LHCN-M2 (cell line): Measurements from ENCODE around the gene GSTO2. TPM values are rescaled to one million over a fixed set of nuclear protein-coding genes. Genes with fewer than 3 reads are reported as not detected.
A peak's percentile ranks its signal among the peaks of the same experiment; 100 is the strongest.
"Not testable (repeated sequence)": the region's sequence is repeated elsewhere in the genome, so short reads cannot be mapped to it uniquely, and the experiment has no call there.

Experiments
- DNase-seq: peaks from one replicate; pipeline ENCODE4 v3.0.0-alpha.2; 2012; ENCODE audit warnings: low read depth
- polyA plus RNA-seq: library from polyadenylated mRNA; unstranded; fragments of >200 nt; gene quantifications from one replicate; pipeline ENCODE4 v1.2.1, GENCODE V29; 2012; ENCODE audit warnings: missing spikeins
- total RNA-seq: library from RNA; depleted of rRNA; stranded (reverse); fragments of >200 nt; gene quantifications from 2 replicates; pipeline ENCODE4 v1.2.3, GENCODE V29; 2014; rRNA removed

The GSTO2 gene
- total RNA-seq: 0.38 and 0.46 TPM in 2 replicates
- 0.34 TPM for polyA plus RNA-seq

- no peak for DNase-seq
Measured at GRCh38 chr10:104268713-104269645, at the start of gene GSTO2. GSTO2 (plus strand) TSS chr10:104269184; CDS start chr10:104274916, 5,732 bp downstream.

- no peak for DNase-seq
Measured at GRCh38 chr10:104220522-104220921, 48.5 kb upstream of the GSTO2 start.

DNA sequence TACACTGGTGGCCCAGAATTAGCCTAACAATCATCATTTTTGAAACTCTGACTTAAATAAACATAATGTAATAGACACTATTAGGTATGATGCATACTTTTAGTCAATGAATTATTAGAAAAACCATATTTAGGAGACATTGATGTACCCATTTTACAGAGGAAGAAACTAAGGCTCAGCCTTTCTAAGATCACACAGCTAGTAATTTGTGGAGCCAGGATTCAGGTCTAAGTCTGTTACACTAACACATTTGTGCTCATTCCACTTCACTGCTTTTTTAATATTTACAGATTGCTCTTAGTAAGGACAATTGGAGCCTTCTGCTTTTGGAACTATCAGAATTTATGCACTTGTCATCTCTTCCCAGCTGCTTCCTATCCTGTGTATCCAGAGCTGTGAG, 45.7 kb upstream of the GSTO2 start:
- DNase-seq: no peak

- DNase-seq: no peak
Measured at GRCh38 chr10:104230490-104230889, 38.5 kb upstream of the GSTO2 start.

GRCh38 chr10:104231784-104232612, 37.0 kb upstream of the GSTO2 start, which contains the start of gene CFAP43:
CFAP43 (minus strand) TSS chr10:104232364; CDS start chr10:104232246, 118 bp downstream.
- DNase-seq: peak; percentile 92

- DNase-seq: no peak
Measured at GRCh38 chr10:104232613-104233102, 36.3 kb upstream of the GSTO2 start.

GRCh38 chr10:104233817-104234216, 35.2 kb upstream of the GSTO2 start:
- DNase-seq: no peak

- DNase-seq: no peak
Measured at GRCh38 chr10:104234934-104235333, 34.0 kb upstream of the GSTO2 start.

DNA sequence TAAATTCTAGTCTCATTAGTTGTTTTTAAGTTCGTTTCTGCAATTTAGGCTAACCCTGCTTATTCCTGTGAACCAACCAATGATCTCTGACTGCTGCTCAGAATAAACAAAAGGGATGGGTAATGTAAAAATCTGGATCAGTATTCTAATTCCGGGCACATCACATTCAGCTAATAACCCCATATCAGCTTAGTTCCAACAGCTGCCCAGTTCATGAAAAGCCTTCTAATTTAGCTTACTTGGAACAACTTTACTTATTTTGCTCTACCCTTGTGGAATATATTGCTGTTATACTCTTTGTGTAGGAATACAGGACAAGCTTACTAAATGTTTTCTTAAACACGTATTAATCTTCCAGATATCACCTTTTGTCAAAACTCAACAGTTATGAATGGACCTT, 33.2 kb upstream of the GSTO2 start:
- no peak for DNase-seq

GRCh38 chr10:104240078-104240477, 28.9 kb upstream of the GSTO2 start:
- DNase-seq: no peak

DNA sequence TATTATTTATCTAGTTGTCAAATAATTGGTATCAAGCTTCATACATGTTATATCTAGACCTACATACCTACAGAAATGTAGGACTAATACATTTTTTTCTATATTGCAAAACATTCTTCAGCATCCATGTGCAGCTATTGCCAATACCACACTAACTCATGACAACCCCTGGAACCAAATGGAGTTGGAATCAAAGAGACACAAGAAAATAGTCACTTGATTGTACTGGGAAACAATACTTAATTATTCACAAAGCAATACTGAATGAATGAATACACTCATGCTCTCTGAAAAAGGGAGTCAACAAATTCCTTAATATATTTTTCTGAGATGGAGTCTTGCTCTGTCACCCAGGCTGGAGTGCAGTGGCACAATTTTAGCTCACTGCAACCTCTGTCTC, 26.4 kb upstream of the GSTO2 start:
- DNase-seq: no peak

DNA sequence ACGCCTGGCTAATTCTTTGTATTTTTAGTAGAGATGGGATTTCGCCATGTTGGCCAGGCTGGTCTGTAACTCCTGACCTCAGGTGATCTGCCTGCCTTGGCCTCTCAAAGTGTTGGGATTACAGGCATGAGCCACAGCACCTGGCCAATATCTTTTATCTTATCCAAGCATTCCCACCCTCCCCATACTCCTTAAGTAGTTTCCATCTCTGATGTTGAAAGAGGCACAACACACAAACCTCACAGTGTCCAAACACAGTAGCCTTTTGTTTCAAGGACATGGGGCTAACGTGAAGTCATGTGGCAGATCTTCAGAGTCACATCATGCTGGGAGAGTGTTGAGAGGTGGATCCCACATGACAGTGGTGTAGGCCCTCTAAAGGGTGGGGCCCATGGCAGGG, 26.0 kb upstream of the GSTO2 start:
- not testable (repeated sequence) for DNase-seq

DNA sequence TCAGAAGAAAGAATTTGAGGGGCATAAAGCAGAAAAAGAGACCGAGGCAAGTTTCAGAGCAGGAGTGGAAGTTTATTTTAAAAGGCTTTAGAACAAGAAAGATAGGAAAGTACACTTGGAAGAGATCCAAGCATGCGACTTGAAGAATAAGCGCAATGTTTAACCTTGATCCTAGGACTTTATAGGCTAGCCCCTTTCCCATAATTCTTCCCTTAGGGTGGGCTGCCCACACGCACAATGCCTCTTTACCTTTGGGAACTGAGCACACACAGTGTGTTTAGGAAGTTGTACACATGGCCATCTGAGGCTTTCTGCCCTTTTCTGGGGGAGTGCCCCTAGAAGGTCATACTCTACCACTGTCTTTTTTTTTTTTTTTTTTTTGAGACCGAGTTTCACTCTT, 25.5 kb upstream of the GSTO2 start:
- DNase-seq: no peak

DNA sequence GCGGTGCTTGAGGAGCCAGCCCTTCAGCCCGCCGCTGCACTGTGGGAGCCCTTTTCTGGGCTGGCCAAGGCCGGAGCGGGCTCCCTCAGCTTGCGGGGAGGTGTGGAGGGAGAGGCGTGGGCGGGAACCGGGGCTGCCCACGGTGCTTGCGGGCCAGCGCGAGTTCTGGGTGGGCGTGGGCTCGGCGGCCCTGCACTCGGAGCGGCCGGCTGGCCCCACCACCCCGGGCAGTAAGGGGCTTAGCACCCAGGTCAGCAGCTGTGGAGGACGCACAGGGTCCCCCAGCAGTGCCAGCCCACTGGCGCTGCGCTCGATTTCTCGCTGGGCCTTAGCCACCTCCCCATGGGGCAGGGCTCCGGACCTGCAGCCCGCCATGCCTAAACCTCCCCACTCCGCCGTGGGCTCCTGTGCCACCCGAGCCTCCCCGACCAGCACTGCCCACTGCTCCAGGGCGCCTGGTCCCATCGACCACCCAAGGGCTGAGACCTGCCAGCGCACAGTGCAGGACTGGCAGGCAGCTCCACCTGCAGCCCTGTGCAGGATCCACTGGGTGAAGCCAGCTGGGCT, 23.8 kb upstream of the GSTO2 start:
- DNase-seq: no peak

GRCh38 chr10:104246976-104247375, 22.0 kb upstream of the GSTO2 start:
- DNase-seq: peak; percentile 41

GRCh38 chr10:104247513-104248146, 21.4 kb upstream of the GSTO2 start:
- DNase-seq: no peak

- not testable (repeated sequence) for DNase-seq
Measured at GRCh38 chr10:104248931-104249330, 20.1 kb upstream of the GSTO2 start.

- no peak for DNase-seq
Measured at GRCh38 chr10:104250371-104250770, 18.6 kb upstream of the GSTO2 start.

DNA sequence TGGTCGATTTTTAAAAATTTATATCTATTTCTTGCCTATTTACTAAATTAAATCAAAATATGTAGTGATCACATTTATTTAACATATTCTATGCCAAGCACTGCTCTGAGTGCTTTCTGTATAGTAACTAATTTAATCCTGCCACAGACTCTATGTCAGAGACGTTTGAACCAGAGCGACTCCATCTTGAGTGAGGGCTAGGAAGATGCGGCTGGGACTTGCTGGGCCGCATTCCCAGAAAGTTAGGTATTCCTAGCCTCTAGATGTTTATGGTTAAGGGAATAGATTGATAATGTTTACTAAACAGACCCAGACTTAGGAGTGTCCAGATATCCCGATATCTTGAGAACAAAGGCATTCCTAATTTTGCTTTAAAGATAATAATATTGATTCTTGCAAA, 17.5 kb upstream of the GSTO2 start:
- DNase-seq: no peak

DNA sequence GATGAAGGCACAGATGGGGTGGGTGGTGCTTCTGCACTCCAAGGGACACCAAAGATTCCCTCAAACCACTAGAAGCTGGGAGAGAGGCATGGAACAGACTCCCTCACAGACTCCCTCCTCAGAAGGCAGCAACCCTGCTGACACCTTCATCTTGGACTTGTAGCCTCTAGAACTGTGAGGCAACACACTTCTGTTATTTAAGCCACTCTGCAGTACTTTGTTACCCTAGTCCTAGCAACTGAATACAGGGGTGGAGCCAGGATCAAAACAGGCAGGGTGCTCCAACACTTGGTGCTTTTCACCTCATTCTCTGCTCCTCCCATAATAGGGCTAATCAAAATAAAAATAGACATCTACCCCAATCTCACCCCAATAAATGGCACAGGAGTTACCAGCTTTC, 16.6 kb upstream of the GSTO2 start:
- no peak for DNase-seq

GRCh38 chr10:104253106-104253505, 15.9 kb upstream of the GSTO2 start:
- no peak for DNase-seq
